ENCODE results near the gene HAS3. TPM values are rescaled to one million over a fixed set of nuclear protein-coding genes. Genes with fewer than 3 reads are reported as not detected.

Gene HAS3
- total RNA-seq, 1 experiment from 2014 or later: 8.3 TPM

GRCh38 chr16:69141014-69141413, 35.6 kb downstream of the HAS3 start:
- H3K9me3 ChIP-seq: no peaks in the 10 kb centered on the region
- no peak overlapping the region for H3K4me3 Mint-ChIP-seq (ENCODE audit: unreplicated experiment)
- intact Hi-C loops (cut with micrococcal nuclease; ENCODE audit: unreplicated experiment): no loop called here
- no peaks in the 10 kb centered on the region for H3K4me1 Mint-ChIP-seq (ENCODE audit: low read depth, unreplicated experiment)
- H3K27ac Mint-ChIP-seq (ENCODE audit: unreplicated experiment): no peak overlapping the region
- no peak overlapping the region for H3K4me3 ChIP-seq (ENCODE audit: low read depth, low read length)
- H3K4me1 ChIP-seq: no peaks in the 10 kb centered on the region
- H3K36me3 ChIP-seq (ENCODE audit: control insufficient read depth, insufficient read depth, low read length): peaks cover 8% of the 10 kb centered on the region
- CTCF ChIA-PET: interaction anchor here (0.6 to 1.2 kb wide), 2 partner anchors 9 to 45 kb away, joined by 4 to 5 read pairs; no protein-coding TSS in a partner anchor
- H3K27me3 Mint-ChIP-seq (ENCODE audit: insufficient read depth, unreplicated experiment): no peaks in the 10 kb centered on the region
- no peak for DNase-seq
- TF ChIP-seq, protein P1, sequence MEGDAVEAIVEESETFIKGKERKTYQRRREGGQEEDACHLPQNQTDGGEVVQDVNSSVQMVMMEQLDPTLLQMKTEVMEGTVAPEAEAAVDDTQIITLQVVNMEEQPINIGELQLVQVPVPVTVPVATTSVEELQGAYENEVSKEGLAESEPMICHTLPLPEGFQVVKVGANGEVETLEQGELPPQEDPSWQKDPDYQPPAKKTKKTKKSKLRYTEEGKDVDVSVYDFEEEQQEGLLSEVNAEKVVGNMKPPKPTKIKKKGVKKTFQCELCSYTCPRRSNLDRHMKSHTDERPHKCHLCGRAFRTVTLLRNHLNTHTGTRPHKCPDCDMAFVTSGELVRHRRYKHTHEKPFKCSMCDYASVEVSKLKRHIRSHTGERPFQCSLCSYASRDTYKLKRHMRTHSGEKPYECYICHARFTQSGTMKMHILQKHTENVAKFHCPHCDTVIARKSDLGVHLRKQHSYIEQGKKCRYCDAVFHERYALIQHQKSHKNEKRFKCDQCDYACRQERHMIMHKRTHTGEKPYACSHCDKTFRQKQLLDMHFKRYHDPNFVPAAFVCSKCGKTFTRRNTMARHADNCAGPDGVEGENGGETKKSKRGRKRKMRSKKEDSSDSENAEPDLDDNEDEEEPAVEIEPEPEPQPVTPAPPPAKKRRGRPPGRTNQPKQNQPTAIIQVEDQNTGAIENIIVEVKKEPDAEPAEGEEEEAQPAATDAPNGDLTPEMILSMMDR (IDR thresholded peaks at IDR 0.05; ENCODE audit: insufficient read depth in 1 of 2, low read depth in 1 of 2, low read length in 1 of 2, severe bottlenecking in 1 of 2, unreplicated experiment in 1 of 2): no peak
- BruUV-seq (replicated peaks): no TSS peak
- H3K36me3 Mint-ChIP-seq (ENCODE audit: insufficient read depth, unreplicated experiment): peaks cover 99% of the 10 kb centered on the region
- no peaks in the 10 kb centered on the region for H3K27me3 ChIP-seq (replicated peaks; ENCODE audit: control insufficient read depth, insufficient read depth, low read length)
- POLR2A ChIA-PET: no interaction called here
- no peaks in the 10 kb centered on the region for H3K9me3 Mint-ChIP-seq (ENCODE audit: unreplicated experiment)

- Histone ChIP-seq H3K4me3 (ENCODE audit: low read depth, low read length) (no peak overlapping the region), H3K4me1 (no peaks in the 10 kb centered on the region), H3K9me3 (no peaks in the 10 kb centered on the region), H3K36me3 (ENCODE audit: control insufficient read depth, insufficient read depth, low read length) (peaks cover 8% of the 10 kb centered on the region), H3K27me3 (replicated peaks; ENCODE audit: control insufficient read depth, insufficient read depth, low read length) (no peaks in the 10 kb centered on the region)
- H3K36me3 Mint-ChIP-seq (ENCODE audit: insufficient read depth, unreplicated experiment): peaks cover 97% of the 10 kb centered on the region
- no peaks in the 10 kb centered on the region for H3K4me1 Mint-ChIP-seq (ENCODE audit: low read depth, unreplicated experiment)
- intact Hi-C loops (cut with micrococcal nuclease; ENCODE audit: unreplicated experiment): no loop called here
- TF ChIP-seq, protein P1 (IDR thresholded peaks at IDR 0.05; ENCODE audit: insufficient read depth in 1 of 2, low read depth in 1 of 2, low read length in 1 of 2, severe bottlenecking in 1 of 2, unreplicated experiment in 1 of 2): no peak
- no peak overlapping the region for H3K4me3 Mint-ChIP-seq (ENCODE audit: unreplicated experiment)
- ChIA-PET POLR2A (no interaction called here), CTCF (no interaction called here)
- H3K9me3 Mint-ChIP-seq (ENCODE audit: unreplicated experiment): no peaks in the 10 kb centered on the region
- no peak overlapping the region for H3K27ac Mint-ChIP-seq (ENCODE audit: unreplicated experiment)
- no peaks in the 10 kb centered on the region for H3K27me3 Mint-ChIP-seq (ENCODE audit: insufficient read depth, unreplicated experiment)
- BruUV-seq (replicated peaks): no TSS peak
- no peak for DNase-seq
Measured at GRCh38 chr16:69141936-69142335, 36.5 kb downstream of the HAS3 start.

- BruUV-seq (replicated peaks): no TSS peak
- peaks cover 8% of the 10 kb centered on the region for H3K36me3 ChIP-seq (ENCODE audit: control insufficient read depth, insufficient read depth, low read length)
- Mint-ChIP-seq H3K4me1 (ENCODE audit: low read depth, unreplicated experiment) (no peaks in the 10 kb centered on the region), H3K27me3 (ENCODE audit: insufficient read depth, unreplicated experiment) (no peaks in the 10 kb centered on the region), H3K36me3 (ENCODE audit: insufficient read depth, unreplicated experiment) (peaks cover 95% of the 10 kb centered on the region), H3K27ac (ENCODE audit: unreplicated experiment) (no peak overlapping the region), H3K9me3 (ENCODE audit: unreplicated experiment) (no peaks in the 10 kb centered on the region), H3K4me3 (ENCODE audit: unreplicated experiment) (no peak overlapping the region)
- ChIA-PET CTCF (interaction anchor here (0.5 to 1.0 kb wide), 2 partner anchors 43 to 122 kb away, joined by 3 to 5 read pairs; partner anchors contain the start of gene SNTB2), POLR2A (no interaction called here)
- TF ChIP-seq, protein P1 (IDR thresholded peaks at IDR 0.05; ENCODE audit: insufficient read depth in 1 of 2, low read depth in 1 of 2, low read length in 1 of 2, severe bottlenecking in 1 of 2, unreplicated experiment in 1 of 2): peak; percentile 39 to 49
- H3K9me3 ChIP-seq: no peaks in the 10 kb centered on the region
- no peaks in the 10 kb centered on the region for H3K27me3 ChIP-seq (replicated peaks; ENCODE audit: control insufficient read depth, insufficient read depth, low read length)
- DNase-seq: peak; percentile 63 to 75
- intact Hi-C loops (cut with micrococcal nuclease; ENCODE audit: unreplicated experiment): no loop called here
- H3K4me1 ChIP-seq: no peaks in the 10 kb centered on the region
- no peak overlapping the region for H3K4me3 ChIP-seq (ENCODE audit: low read depth, low read length)
Measured at GRCh38 chr16:69143116-69143515, 37.7 kb downstream of the HAS3 start.

All from Caco-2 (cell line).